Renal cortical epithelial cell (primary cell): ENCODE results near the gene ZMIZ1. TPM values are rescaled to one million over a fixed set of nuclear protein-coding genes. Genes with fewer than 3 reads are reported as not detected.

Source experiments
- DNase-seq: peaks from one replicate; pipeline ENCODE4 v3.0.0-alpha.2; 2011; ENCODE audit warnings: low read depth
- total RNA-seq: library from RNA; depleted of rRNA; stranded (reverse); fragments of >200 nt; gene quantifications from 2 replicates; pipeline ENCODE4 v1.2.3, GENCODE V29; 2014

ZMIZ1 gene
- total RNA-seq, 1 donor from 2014 or later = 45.0 TPM

- peak; percentile 73 for DNase-seq
These were observed 70.5 kb downstream of the ZMIZ1 start for GRCh38 chr10:79139124-79139835.

- DNase-seq = peak; percentile 28
These were observed 71.5 kb downstream of the ZMIZ1 start for GRCh38 chr10:79140085-79140793.

GRCh38 chr10:79140855-79141254, 72.1 kb downstream of the ZMIZ1 start:
- DNase-seq = no peak

GRCh38 chr10:79142064-79142491, 73.3 kb downstream of the ZMIZ1 start:
- peak; percentile 61 for DNase-seq

GRCh38 chr10:79142522-79143309, 74.0 kb downstream of the ZMIZ1 start:
- no peak for DNase-seq

- DNase-seq = no peak
These were observed 75.1 kb downstream of the ZMIZ1 start for GRCh38 chr10:79143879-79144278.

GRCh38 chr10:79144351-79145173, 75.8 kb downstream of the ZMIZ1 start:
- peak; percentile 48 for DNase-seq

- DNase-seq = no peak
These were observed 76.4 kb downstream of the ZMIZ1 start for GRCh38 chr10:79145174-79145483.

GRCh38 chr10:79145517-79146470, 77.0 kb downstream of the ZMIZ1 start:
- DNase-seq = no peak

GRCh38 chr10:79146611-79147130, 77.9 kb downstream of the ZMIZ1 start:
- DNase-seq = peak; percentile 73

GRCh38 chr10:79147306-79147705, 78.5 kb downstream of the ZMIZ1 start:
- no peak for DNase-seq

- no peak for DNase-seq
These were observed 79.2 kb downstream of the ZMIZ1 start for GRCh38 chr10:79147796-79148451.

GRCh38 chr10:79148452-79149344, 79.9 kb downstream of the ZMIZ1 start:
- no peak for DNase-seq

- no peak for DNase-seq
These were observed 80.5 kb downstream of the ZMIZ1 start for GRCh38 chr10:79149345-79149661.

- DNase-seq = peak; percentile 74
These were observed 81.1 kb downstream of the ZMIZ1 start for GRCh38 chr10:79149662-79150443.

GRCh38 chr10:79150444-79150754, 81.6 kb downstream of the ZMIZ1 start:
- DNase-seq = no peak

GRCh38 chr10:79152423-79152817, 83.7 kb downstream of the ZMIZ1 start:
- DNase-seq = no peak

GRCh38 chr10:79153745-79154144, 85.0 kb downstream of the ZMIZ1 start:
- DNase-seq = peak; percentile 60
